BE2C (cell line): Measurements from ENCODE around the gene CYGB.
A peak's percentile ranks its signal among the peaks of the same experiment; 100 is the strongest.

Source experiments
- DNase-seq: peaks from one replicate; pipeline ENCODE4 v3.0.0-alpha.2; 2020
- H3K27me3 ChIP-seq: fragments of 250-450 bp; sonication (Bioruptor Pico); 2 replicates; pipeline ENCODE4 v1.5.1; 2020; ENCODE audit warnings: mild to moderate bottlenecking
- H3K36me3 ChIP-seq: fragments of 250-450 bp; sonication (Bioruptor Pico); 2 replicates; pipeline ENCODE4 v1.5.1; 2020; ENCODE audit warnings: mild to moderate bottlenecking
- H3K4me1 ChIP-seq: fragments of 250-450 bp; sonication (Bioruptor Pico); 2 replicates; pipeline ENCODE4 v1.5.1; 2020
- H3K4me3 ChIP-seq: 2 replicates; pipeline ENCODE4 v1.5.1; 2011; ENCODE audit warnings: low read depth, low read length
- H3K9me3 ChIP-seq: fragments of 250-450 bp; sonication (Bioruptor Pico); 2 replicates; pipeline ENCODE4 v1.5.1; 2020
- TF ChIP-seq, protein P1 (sequence below): IDR thresholded peaks from 2 replicates; pipeline ENCODE4 v1.5.1; 2012; ENCODE audit warnings: mild to moderate bottlenecking, low read depth, low read length

Gene CYGB

DNA sequence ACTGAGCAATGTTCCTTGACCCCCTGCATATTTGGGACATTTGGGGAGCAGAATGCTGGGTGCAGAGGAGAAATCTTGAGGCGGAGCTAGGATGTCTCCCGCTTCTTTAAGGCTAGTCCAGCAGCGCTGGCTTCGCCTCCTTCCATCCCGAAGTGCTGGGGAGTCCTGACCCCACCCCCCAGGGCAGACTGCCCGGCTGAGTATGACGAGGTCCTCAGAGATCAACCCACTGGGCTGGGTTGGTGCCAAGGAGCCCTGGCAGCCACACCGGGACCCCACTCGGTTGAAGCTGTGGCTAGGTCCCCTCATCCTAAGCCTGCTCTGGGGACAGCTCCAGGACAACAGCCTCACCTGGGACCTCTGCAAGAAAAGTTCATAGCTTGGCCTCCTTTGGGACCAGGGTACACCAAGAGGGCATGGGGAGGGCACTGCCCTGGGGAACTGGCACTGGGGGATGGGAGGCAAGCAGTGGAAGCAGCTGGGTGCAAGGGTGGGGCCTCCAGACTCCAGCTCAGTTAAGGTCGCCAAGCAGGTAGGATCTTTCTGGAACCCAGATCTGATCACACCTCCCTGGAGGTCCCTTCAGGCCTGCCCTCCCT lies 47.3 kb downstream of the CYGB start:
- TF ChIP-seq, protein P1, sequence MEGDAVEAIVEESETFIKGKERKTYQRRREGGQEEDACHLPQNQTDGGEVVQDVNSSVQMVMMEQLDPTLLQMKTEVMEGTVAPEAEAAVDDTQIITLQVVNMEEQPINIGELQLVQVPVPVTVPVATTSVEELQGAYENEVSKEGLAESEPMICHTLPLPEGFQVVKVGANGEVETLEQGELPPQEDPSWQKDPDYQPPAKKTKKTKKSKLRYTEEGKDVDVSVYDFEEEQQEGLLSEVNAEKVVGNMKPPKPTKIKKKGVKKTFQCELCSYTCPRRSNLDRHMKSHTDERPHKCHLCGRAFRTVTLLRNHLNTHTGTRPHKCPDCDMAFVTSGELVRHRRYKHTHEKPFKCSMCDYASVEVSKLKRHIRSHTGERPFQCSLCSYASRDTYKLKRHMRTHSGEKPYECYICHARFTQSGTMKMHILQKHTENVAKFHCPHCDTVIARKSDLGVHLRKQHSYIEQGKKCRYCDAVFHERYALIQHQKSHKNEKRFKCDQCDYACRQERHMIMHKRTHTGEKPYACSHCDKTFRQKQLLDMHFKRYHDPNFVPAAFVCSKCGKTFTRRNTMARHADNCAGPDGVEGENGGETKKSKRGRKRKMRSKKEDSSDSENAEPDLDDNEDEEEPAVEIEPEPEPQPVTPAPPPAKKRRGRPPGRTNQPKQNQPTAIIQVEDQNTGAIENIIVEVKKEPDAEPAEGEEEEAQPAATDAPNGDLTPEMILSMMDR: no peak
- Histone ChIP-seq H3K36me3 (no peaks in the 10 kb centered on the region), H3K4me3 (no peak overlapping the region), H3K4me1 (peaks cover 4% of the 10 kb centered on the region; the same call in 1 of the 2 replicates), H3K9me3 (no peaks in the 10 kb centered on the region), H3K27me3 (no peaks in the 10 kb centered on the region)
- DNase-seq: peak; percentile 10

DNA sequence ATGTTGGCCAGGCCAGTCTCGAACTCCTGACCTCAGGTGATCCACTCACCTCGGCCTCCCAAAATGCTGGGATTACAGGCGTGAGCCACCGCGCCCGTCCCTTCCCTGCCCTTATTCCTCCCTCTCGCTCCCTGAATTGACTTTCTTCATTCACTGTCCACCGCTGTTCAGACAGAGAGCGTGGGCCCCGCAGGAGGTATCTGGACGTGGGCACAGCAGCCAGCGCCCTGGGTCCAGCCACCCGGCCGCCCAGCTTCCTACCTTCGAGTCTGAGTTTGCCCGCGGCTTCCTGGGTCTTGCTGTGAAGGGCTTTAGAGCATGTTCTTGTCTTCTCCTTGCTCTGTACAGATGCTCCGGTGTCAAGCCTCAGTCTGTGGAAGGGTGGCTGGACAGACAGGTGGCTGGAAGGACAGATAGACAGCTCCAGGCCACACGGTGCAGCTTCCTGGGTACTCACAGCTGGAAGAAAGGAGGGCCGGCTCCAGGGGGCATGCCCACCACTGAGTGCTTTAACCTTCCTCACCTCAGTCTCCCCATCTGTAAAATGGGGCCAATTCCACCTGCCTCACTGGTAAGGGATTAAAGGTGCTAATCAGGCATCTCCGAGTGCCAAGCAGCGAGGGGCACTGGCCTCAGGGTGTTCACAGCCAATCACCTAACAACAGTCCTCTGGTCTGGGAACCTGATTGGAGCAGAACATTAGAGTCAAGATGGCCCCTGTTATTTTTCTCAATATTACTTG lies 49.9 kb downstream of the CYGB start:
- no peak overlapping the region for H3K4me3 ChIP-seq
- no peak for DNase-seq
- no peaks in the 10 kb centered on the region for H3K9me3 ChIP-seq
- H3K4me1 ChIP-seq: peaks cover 4% of the 10 kb centered on the region; the same call in 1 of the 2 replicates
- no peaks in the 10 kb centered on the region for H3K27me3 ChIP-seq
- no peaks in the 10 kb centered on the region for H3K36me3 ChIP-seq
- TF ChIP-seq, protein P1: no peak

DNA sequence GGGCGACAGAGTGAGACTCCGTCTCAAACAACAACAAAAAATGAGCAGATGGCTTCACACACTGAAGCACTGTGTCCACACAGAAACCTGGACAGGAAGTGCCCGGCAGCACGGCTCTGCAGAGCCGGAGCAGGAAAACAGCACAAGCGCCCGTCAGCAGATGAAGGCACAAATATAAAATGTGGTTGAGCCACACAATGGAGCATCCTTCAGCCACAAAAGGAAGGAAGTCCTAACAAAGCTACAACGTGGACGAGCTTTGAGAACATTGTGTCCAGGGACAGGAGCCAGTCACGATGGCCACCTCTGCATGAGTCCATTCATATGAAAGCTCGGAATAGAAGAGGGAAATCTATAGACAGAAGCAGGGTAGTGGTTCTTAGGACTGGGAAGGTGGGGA lies 51.9 kb downstream of the CYGB start:
- no peaks in the 10 kb centered on the region for H3K27me3 ChIP-seq
- TF ChIP-seq, protein P1: no peak
- H3K9me3 ChIP-seq: no peaks in the 10 kb centered on the region
- no peak for DNase-seq
- no peaks in the 10 kb centered on the region for H3K4me1 ChIP-seq
- no peaks in the 10 kb centered on the region for H3K36me3 ChIP-seq
- no peak overlapping the region for H3K4me3 ChIP-seq

DNA sequence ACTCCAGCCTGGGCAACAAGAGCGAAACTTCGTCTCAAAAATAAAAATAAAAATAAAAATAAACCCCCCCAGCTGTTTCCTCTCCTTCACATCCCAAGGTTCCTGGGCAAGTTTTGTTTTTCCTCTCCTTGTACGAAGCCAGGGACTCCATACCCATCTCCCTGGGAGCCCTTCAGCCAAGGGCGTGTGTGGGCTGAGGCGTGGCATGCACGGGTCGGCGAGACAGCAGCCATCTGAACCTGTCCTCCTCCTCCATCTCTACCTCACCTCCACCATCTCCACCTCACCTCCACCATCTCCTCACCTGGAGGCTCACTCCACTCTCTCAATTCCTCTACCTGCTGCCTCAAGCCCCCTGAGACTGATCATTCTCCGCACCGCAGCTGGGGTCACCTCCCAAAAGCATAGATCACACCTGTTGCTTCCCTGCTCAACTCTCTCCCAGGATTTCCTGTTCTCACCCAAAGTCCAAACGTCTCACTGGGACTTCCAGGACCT lies 53.2 kb downstream of the CYGB start:
- Histone ChIP-seq H3K27me3 (no peaks in the 10 kb centered on the region), H3K4me3 (no peak overlapping the region), H3K9me3 (no peaks in the 10 kb centered on the region), H3K36me3 (no peaks in the 10 kb centered on the region), H3K4me1 (no peaks in the 10 kb centered on the region)
- TF ChIP-seq, protein P1: no peak
- DNase-seq: no peak

DNA sequence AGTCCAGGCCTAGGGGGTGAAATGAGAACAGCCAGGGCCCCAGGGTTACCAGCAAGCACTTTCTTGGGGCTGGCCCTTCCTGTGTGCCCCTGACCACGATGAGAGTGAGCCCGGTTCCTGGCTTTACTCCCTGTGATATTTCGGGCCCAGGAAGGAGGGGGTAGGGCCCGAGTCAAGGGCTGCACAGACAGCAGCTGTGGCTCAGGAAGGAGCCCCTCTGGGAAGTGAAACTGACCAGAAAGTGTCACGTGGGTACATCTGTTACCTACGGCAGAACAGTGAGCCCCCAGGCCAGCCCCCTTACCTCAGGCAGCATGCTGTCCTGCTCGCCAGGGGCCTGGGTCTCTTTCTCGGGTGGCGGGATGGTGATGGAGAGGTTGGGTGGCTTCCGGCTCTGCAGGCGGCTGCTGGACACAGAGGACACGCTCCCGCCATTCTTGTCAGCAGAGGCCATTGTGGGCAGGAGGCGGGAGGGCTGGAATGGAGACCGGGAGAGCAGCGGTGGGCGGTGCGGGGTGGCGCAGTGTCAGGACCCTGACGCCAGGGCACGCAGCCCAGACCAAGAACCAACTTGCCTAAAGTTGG lies 56.3 kb downstream of the CYGB start:
- Histone ChIP-seq H3K4me1 (no peaks in the 10 kb centered on the region), H3K36me3 (no peaks in the 10 kb centered on the region), H3K9me3 (no peaks in the 10 kb centered on the region), H3K4me3 (no peak overlapping the region), H3K27me3 (no peaks in the 10 kb centered on the region)
- TF ChIP-seq, protein P1: no peak
- no peak for DNase-seq

DNA sequence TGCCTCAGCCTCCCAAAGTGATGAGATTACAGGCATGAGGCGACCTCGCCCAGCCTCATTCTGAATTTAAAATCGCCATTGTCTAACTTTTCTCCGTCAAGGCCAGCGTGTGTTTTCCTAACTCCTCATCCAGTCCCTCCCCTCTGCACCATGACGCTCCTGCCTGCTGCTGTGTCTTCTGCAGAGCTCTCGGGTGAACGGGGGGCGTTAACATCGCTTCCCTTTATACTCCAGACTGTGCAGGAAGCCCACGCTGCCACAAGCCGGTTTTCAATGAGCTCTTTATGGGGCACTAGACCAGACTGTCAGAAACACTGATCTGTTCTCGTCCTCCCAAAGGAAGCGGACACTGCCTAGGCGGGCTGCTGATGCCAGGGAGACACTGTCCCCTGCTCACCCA lies 56.9 kb downstream of the CYGB start:
- no peak overlapping the region for H3K4me3 ChIP-seq
- H3K9me3 ChIP-seq: no peaks in the 10 kb centered on the region
- H3K36me3 ChIP-seq: no peaks in the 10 kb centered on the region
- no peak for DNase-seq
- H3K27me3 ChIP-seq: no peaks in the 10 kb centered on the region
- TF ChIP-seq, protein P1: no peak
- no peaks in the 10 kb centered on the region for H3K4me1 ChIP-seq
